ENCODE data around the gene CHD9.

The CHD9 gene

DNA sequence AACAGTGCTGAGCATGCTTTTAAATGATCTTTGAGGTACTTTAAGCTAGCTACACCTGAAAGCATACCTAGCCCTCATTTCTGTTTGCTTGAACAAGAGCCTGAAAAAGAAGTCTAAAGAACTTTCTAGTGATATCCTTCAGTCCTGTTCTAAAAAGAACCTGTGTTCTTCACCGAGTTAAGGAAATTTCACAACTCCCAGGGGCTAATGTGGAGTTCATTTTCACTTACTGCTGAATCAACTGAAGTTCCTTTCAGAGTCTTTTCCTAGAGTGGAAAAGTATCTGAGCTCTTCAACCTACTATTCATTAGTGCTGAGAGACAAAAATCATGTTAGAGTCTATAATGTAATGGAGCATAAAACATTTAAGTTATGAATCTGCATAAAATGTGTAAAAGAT, 66.9 kb downstream of the CHD9 start:
- ATAC-seq = no peak
- no peak for TF ChIP-seq TSHZ2 (CRISPR knock-in tag; IDR thresholded peaks at IDR 0.05)
- TF ChIP-seq, protein P1, sequence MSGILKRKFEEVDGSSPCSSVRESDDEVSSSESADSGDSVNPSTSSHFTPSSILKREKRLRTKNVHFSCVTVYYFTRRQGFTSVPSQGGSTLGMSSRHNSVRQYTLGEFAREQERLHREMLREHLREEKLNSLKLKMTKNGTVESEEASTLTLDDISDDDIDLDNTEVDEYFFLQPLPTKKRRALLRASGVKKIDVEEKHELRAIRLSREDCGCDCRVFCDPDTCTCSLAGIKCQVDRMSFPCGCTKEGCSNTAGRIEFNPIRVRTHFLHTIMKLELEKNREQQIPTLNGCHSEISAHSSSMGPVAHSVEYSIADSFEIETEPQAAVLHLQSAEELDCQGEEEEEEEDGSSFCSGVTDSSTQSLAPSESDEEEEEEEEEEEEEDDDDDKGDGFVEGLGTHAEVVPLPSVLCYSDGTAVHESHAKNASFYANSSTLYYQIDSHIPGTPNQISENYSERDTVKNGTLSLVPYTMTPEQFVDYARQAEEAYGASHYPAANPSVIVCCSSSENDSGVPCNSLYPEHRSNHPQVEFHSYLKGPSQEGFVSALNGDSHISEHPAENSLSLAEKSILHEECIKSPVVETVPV (CRISPR knock-in tag; IDR thresholded peaks at IDR 0.05) = no peak
- TF ChIP-seq BACH2 (CRISPR knock-in tag; IDR thresholded peaks at IDR 0.05; ENCODE audit: borderline replicate concordance) = no peak
- no peak for TF ChIP-seq RARB (CRISPR knock-in tag; IDR thresholded peaks at IDR 0.05)
- no peak for TF ChIP-seq ESRRG (CRISPR knock-in tag; IDR thresholded peaks at IDR 0.05)
- TF ChIP-seq GLIS3 (CRISPR knock-in tag; IDR thresholded peaks at IDR 0.05) = no peak
- TF ChIP-seq ISL1 (CRISPR knock-in tag; IDR thresholded peaks at IDR 0.05) = no peak
- no peak for TF ChIP-seq ZFP3 (CRISPR knock-in tag; IDR thresholded peaks at IDR 0.05)
- no peak for TF ChIP-seq TOX (CRISPR knock-in tag; IDR thresholded peaks at IDR 0.05; ENCODE audit: borderline replicate concordance)
- TF ChIP-seq SNAI2 (CRISPR knock-in tag; IDR thresholded peaks at IDR 0.05) = no peak

GRCh38 chr16:53123747-53124146, 69.0 kb downstream of the CHD9 start:
- TF ChIP-seq ESRRG (CRISPR knock-in tag; IDR thresholded peaks at IDR 0.05) (no peak), TCF4 (CRISPR knock-in tag; IDR thresholded peaks at IDR 0.05; ENCODE audit: borderline replicate concordance) (peak; percentile 24; the same call in 1 of the 2 replicates), TSHZ2 (CRISPR knock-in tag; IDR thresholded peaks at IDR 0.05) (no peak), SNAI2 (CRISPR knock-in tag; IDR thresholded peaks at IDR 0.05) (no peak), ZNF565 (CRISPR knock-in tag; conservative IDR thresholded peaks at IDR 0.05; ENCODE audit: low read depth) (no peak), TOX (CRISPR knock-in tag; IDR thresholded peaks at IDR 0.05; ENCODE audit: borderline replicate concordance) (no peak), ZFP3 (CRISPR knock-in tag; IDR thresholded peaks at IDR 0.05) (no peak), ISL1 (CRISPR knock-in tag; IDR thresholded peaks at IDR 0.05) (peak; percentile 79)
- ATAC-seq = peak; percentile 57

GRCh38 chr16:53126390-53126789, 71.6 kb downstream of the CHD9 start:
- no peak for ATAC-seq
- TF ChIP-seq ARNTL (CRISPR knock-in tag; IDR thresholded peaks at IDR 0.05; ENCODE audit: borderline replicate concordance, low read depth) = no peak
- TF ChIP-seq OSR1 (CRISPR knock-in tag; IDR thresholded peaks at IDR 0.05) = no peak
- no peak for TF ChIP-seq ESRRG (CRISPR knock-in tag; IDR thresholded peaks at IDR 0.05)
- TF ChIP-seq BACH2 (CRISPR knock-in tag; IDR thresholded peaks at IDR 0.05; ENCODE audit: borderline replicate concordance) = no peak
- no peak for TF ChIP-seq GLIS3 (CRISPR knock-in tag; IDR thresholded peaks at IDR 0.05)
- TF ChIP-seq, protein P1 (CRISPR knock-in tag; IDR thresholded peaks at IDR 0.05) = no peak
- no peak for TF ChIP-seq ZNF565 (CRISPR knock-in tag; conservative IDR thresholded peaks at IDR 0.05; ENCODE audit: low read depth)
- TF ChIP-seq ZFP30 (CRISPR knock-in tag; IDR thresholded peaks at IDR 0.05) = no peak
- TF ChIP-seq PATZ1 (CRISPR knock-in tag; IDR thresholded peaks at IDR 0.05; ENCODE audit: borderline replicate concordance) = no peak
- TF ChIP-seq ZC3H10 (CRISPR knock-in tag; IDR thresholded peaks at IDR 0.05) = no peak
- TF ChIP-seq TSHZ2 (CRISPR knock-in tag; IDR thresholded peaks at IDR 0.05) = no peak
- TF ChIP-seq, protein P2, sequence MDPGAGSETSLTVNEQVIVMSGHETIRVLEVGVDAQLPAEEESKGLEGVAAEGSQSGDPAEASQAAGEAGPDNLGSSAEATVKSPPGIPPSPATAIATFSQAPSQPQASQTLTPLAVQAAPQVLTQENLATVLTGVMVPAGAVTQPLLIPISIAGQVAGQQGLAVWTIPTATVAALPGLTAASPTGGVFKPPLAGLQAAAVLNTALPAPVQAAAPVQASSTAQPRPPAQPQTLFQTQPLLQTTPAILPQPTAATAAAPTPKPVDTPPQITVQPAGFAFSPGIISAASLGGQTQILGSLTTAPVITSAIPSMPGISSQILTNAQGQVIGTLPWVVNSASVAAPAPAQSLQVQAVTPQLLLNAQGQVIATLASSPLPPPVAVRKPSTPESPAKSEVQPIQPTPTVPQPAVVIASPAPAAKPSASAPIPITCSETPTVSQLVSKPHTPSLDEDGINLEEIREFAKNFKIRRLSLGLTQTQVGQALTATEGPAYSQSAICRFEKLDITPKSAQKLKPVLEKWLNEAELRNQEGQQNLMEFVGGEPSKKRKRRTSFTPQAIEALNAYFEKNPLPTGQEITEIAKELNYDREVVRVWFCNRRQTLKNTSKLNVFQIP (CRISPR knock-in tag; IDR thresholded peaks at IDR 0.05; ENCODE audit: borderline replicate concordance, low read depth) = no peak
- TF ChIP-seq ZFP3 (CRISPR knock-in tag; IDR thresholded peaks at IDR 0.05) = no peak
- no peak for TF ChIP-seq CSDC2 (CRISPR knock-in tag; IDR thresholded peaks at IDR 0.05)
- TF ChIP-seq ISL1 (CRISPR knock-in tag; IDR thresholded peaks at IDR 0.05) = no peak
- no peak for TF ChIP-seq SNAI2 (CRISPR knock-in tag; IDR thresholded peaks at IDR 0.05)
- TF ChIP-seq ZNF70 (CRISPR knock-in tag; IDR thresholded peaks at IDR 0.05) = no peak

All from SK-N-SH treated with all-trans-retinoic acid at 6 μM for 48 hours (cell line).